Adipocyte (in vitro differentiated cells): ENCODE data around the gene HSPB3.
A peak's percentile ranks its signal among the peaks of the same experiment; 100 is the strongest.
"Not testable (repeated sequence)": the region's sequence is repeated elsewhere in the genome, so short reads cannot be mapped to it uniquely, and the experiment has no call there.

Source experiments
- DNase-seq: peaks from one replicate; pipeline ENCODE4 v3.0.0-alpha.2; 2015; ENCODE audit warnings: low read depth
- H3K27me3 ChIP-seq: replicated peaks from 2 replicates; pipeline ENCODE4 v1.7.0; 2013; ENCODE audit warnings: mild to moderate bottlenecking, low read length, moderate library complexity; ENCODE audit not compliant: control insufficient read depth, insufficient read depth
- H3K36me3 ChIP-seq: 2 replicates; pipeline ENCODE4 v1.7.0; 2013; ENCODE audit warnings: low read length, mild to moderate bottlenecking, moderate library complexity; ENCODE audit not compliant: control insufficient read depth, insufficient read depth, severe bottlenecking
- H3K4me1 ChIP-seq: 2 replicates; pipeline ENCODE4 v1.7.0; 2013; ENCODE audit warnings: mild to moderate bottlenecking, low read length, moderate library complexity; ENCODE audit not compliant: control insufficient read depth, insufficient read depth
- H3K4me3 ChIP-seq: 2 replicates; pipeline ENCODE4 v1.7.0; 2013; ENCODE audit warnings: mild to moderate bottlenecking, low read length, moderate library complexity
- H3K9ac ChIP-seq: 2 replicates; pipeline ENCODE4 v1.7.0; 2013; ENCODE audit warnings: mild to moderate bottlenecking, low read length, moderate library complexity
- H3K9me3 ChIP-seq: 2 replicates; pipeline ENCODE4 v1.7.0; 2013; ENCODE audit warnings: mild to moderate bottlenecking, low read length, moderate library complexity; ENCODE audit not compliant: control insufficient read depth

The HSPB3 gene

GRCh38 chr5:54455413-54456157 lies at the start of gene HSPB3:
Gene HSPB3, plus strand, starts transcription at chr5:54455699. Its CDS starts 91 bp downstream, at chr5:54455790.
- H3K36me3 ChIP-seq: no peaks in the 10 kb centered on the region
- H3K9ac ChIP-seq: no peak within 1 kb of the TSS
- H3K27me3 ChIP-seq: no peaks in the 10 kb centered on the region
- DNase-seq: peak; percentile 84
- H3K4me3 ChIP-seq: no peak within 1 kb of the TSS
- H3K4me1 ChIP-seq: peaks cover 48% of the 10 kb centered on the region
- H3K9me3 ChIP-seq: no peaks in the 10 kb centered on the region

GRCh38 chr5:54411176-54411575 lies 44.3 kb upstream of the HSPB3 start:
- Histone ChIP-seq H3K4me3 (no peak overlapping the region), H3K36me3 (no peaks in the 10 kb centered on the region), H3K9me3 (no peaks in the 10 kb centered on the region), H3K4me1 (no peaks in the 10 kb centered on the region), H3K27me3 (no peaks in the 10 kb centered on the region), H3K9ac (no peak overlapping the region)
- DNase-seq: no peak

- no peaks in the 10 kb centered on the region for H3K4me1 ChIP-seq
- no peaks in the 10 kb centered on the region for H3K36me3 ChIP-seq
- H3K9me3 ChIP-seq: no peaks in the 10 kb centered on the region
- H3K9ac ChIP-seq: no peak overlapping the region
- H3K4me3 ChIP-seq: no peak overlapping the region
- H3K27me3 ChIP-seq: no peaks in the 10 kb centered on the region
- DNase-seq: no peak
Measured at GRCh38 chr5:54412913-54413312, 42.6 kb upstream of the HSPB3 start.

GRCh38 chr5:54415147-54415546 lies 40.4 kb upstream of the HSPB3 start:
- H3K9ac ChIP-seq: no peak overlapping the region
- no peak for DNase-seq
- no peaks in the 10 kb centered on the region for H3K9me3 ChIP-seq
- no peaks in the 10 kb centered on the region for H3K27me3 ChIP-seq
- H3K4me1 ChIP-seq: no peaks in the 10 kb centered on the region
- H3K4me3 ChIP-seq: no peak overlapping the region
- no peaks in the 10 kb centered on the region for H3K36me3 ChIP-seq

GRCh38 chr5:54415896-54416601 lies 39.5 kb upstream of the HSPB3 start:
- no peak overlapping the region for H3K4me3 ChIP-seq
- H3K27me3 ChIP-seq: no peaks in the 10 kb centered on the region
- H3K36me3 ChIP-seq: no peaks in the 10 kb centered on the region
- H3K4me1 ChIP-seq: no peaks in the 10 kb centered on the region
- peak; percentile 46 for DNase-seq
- H3K9ac ChIP-seq: no peak overlapping the region
- no peaks in the 10 kb centered on the region for H3K9me3 ChIP-seq

- H3K9ac ChIP-seq, H3K4me1 ChIP-seq, H3K9me3 ChIP-seq, H3K27me3 ChIP-seq, H3K36me3 ChIP-seq, H3K4me3 ChIP-seq: not testable (repeated sequence)
- DNase-seq: peak; percentile 90
Measured at GRCh38 chr5:54419573-54420423, 35.7 kb upstream of the HSPB3 start.

- not testable (repeated sequence) for H3K4me3 ChIP-seq, H3K9ac ChIP-seq, H3K9me3 ChIP-seq, H3K27me3 ChIP-seq, H3K4me1 ChIP-seq, DNase-seq, H3K36me3 ChIP-seq
Measured at GRCh38 chr5:54420511-54420910, 35.0 kb upstream of the HSPB3 start.

GRCh38 chr5:54421976-54422375 lies 33.5 kb upstream of the HSPB3 start:
- Histone ChIP-seq H3K4me1 (no peaks in the 10 kb centered on the region), H3K9me3 (no peaks in the 10 kb centered on the region), H3K4me3 (no peak overlapping the region), H3K36me3 (no peaks in the 10 kb centered on the region), H3K9ac (no peak overlapping the region), H3K27me3 (peaks cover 5% of the 10 kb centered on the region)
- no peak for DNase-seq

- no peak for DNase-seq
- H3K36me3 ChIP-seq: no peaks in the 10 kb centered on the region
- no peaks in the 10 kb centered on the region for H3K4me1 ChIP-seq
- no peak overlapping the region for H3K4me3 ChIP-seq
- no peaks in the 10 kb centered on the region for H3K9me3 ChIP-seq
- H3K27me3 ChIP-seq: peaks cover 5% of the 10 kb centered on the region
- no peak overlapping the region for H3K9ac ChIP-seq
Measured at GRCh38 chr5:54425258-54425657, 30.2 kb upstream of the HSPB3 start.

- Histone ChIP-seq H3K36me3 (no peaks in the 10 kb centered on the region), H3K9ac (no peak overlapping the region), H3K4me1 (no peaks in the 10 kb centered on the region), H3K9me3 (no peaks in the 10 kb centered on the region), H3K4me3 (no peak overlapping the region), H3K27me3 (peaks cover 8% of the 10 kb centered on the region)
- no peak for DNase-seq
Measured at GRCh38 chr5:54426209-54426608, 29.3 kb upstream of the HSPB3 start.

- H3K9me3 ChIP-seq, H3K27me3 ChIP-seq, H3K9ac ChIP-seq, DNase-seq, H3K36me3 ChIP-seq, H3K4me3 ChIP-seq, H3K4me1 ChIP-seq: not testable (repeated sequence)
Measured at GRCh38 chr5:54434650-54435049, 20.8 kb upstream of the HSPB3 start.
